ENCODE measurements around the gene UBE3B. TPM values are rescaled to one million over a fixed set of nuclear protein-coding genes. Genes with fewer than 3 reads are reported as not detected.

UBE3B gene
- total and polyA plus RNA-seq, 2 donors (not counting 1 experiment from before 2014, with no cell fraction given), result 27.2 to 52.1 TPM

- intact Hi-C loops (cut with micrococcal nuclease), result no loop called here
- H3K4me3 ChIP-seq (ENCODE audit: control extremely low read depth in 1 of 5, extremely low read depth in 1 of 5, insufficient read depth in 1 of 5, low read depth in 2 of 5, low read length in 4 of 5), result no peak overlapping the region
- H3K27ac Mint-ChIP-seq, result no peak overlapping the region
- WGBS (ENCODE audit: insufficient coverage), result 91% methylated on average over 4 of the region's 4 CpGs
- DNase-seq (no peak), ATAC-seq (ENCODE audit: low read depth) (no peak)
- no peak overlapping the region for H3K4me2 ChIP-seq (replicated peaks; ENCODE audit: low read depth, low read length, poor library complexity, severe bottlenecking)
- H3K27me3 Mint-ChIP-seq, result peaks cover 9% of the 10 kb centered on the region
- H3K4me1 Mint-ChIP-seq, result no peaks in the 10 kb centered on the region
- peaks cover 0 to 14% (median 0%) of the 10 kb centered on the region in 4 experiments for H3K27me3 ChIP-seq (replicated peaks in 1 of 4; ENCODE audit: control extremely low read depth in 1 of 4, control insufficient read depth in 3 of 4, insufficient read depth in 4 of 4, low read length in 3 of 4)
- no peak overlapping the region for H3K9ac ChIP-seq (ENCODE audit: low read length)
- no peaks in the 10 kb centered on the region for H3K4me1 ChIP-seq (ENCODE audit: control insufficient read depth in 2 of 2, insufficient read depth in 2 of 2, low read length in 2 of 2)
- H3K9me3 Mint-ChIP-seq (ENCODE audit: insufficient read depth), result no peaks in the 10 kb centered on the region
- H2AFZ ChIP-seq (ENCODE audit: insufficient read depth, low read depth, low read length, poor library complexity, severe bottlenecking), result no peak overlapping the region
- no peaks in the 10 kb centered on the region for H3K36me3 ChIP-seq (replicated peaks in 1 of 2; ENCODE audit: control extremely low read depth in 1 of 2, control insufficient read depth in 1 of 2, extremely low read depth in 1 of 2, insufficient read depth in 2 of 2, low read length in 1 of 2)
- CTCF ChIA-PET, result interaction anchor here (0.6 kb wide), 1 partner anchor 111 kb away, joined by 4 read pairs; no protein-coding TSS in a partner anchor
- no peaks in the 10 kb centered on the region for H3K79me2 ChIP-seq (ENCODE audit: control insufficient read depth, insufficient read depth, low read length)
- no peaks in the 10 kb centered on the region for H4K20me1 ChIP-seq (ENCODE audit: control insufficient read depth, insufficient read depth, low read length, poor library complexity, severe bottlenecking)
- TF ChIP-seq EZH2 (IDR thresholded peaks at IDR 0.05; ENCODE audit: borderline replicate concordance, insufficient read depth, low read depth, low read length, poor library complexity, severe bottlenecking) (no peak), CTCF (IDR thresholded peaks at IDR 0.05) (no peak)
- no peak overlapping the region for H3K27ac ChIP-seq (ENCODE audit: low read length in 2 of 2)
- no peak overlapping the region for H3K4me3 Mint-ChIP-seq
- H3K9me3 ChIP-seq (ENCODE audit: control extremely low read depth in 1 of 3, control insufficient read depth in 2 of 3, insufficient read depth in 1 of 3, low read length in 2 of 3), result no peaks in the 10 kb centered on the region
- POLR2A ChIA-PET, result no interaction called here
Observed at GRCh38 chr12:109548258-109548657, 70.8 kb downstream of the UBE3B start.

- Histone ChIP-seq H3K9me3 (ENCODE audit: control extremely low read depth in 1 of 3, control insufficient read depth in 2 of 3, insufficient read depth in 1 of 3, low read length in 2 of 3) (no peaks in the 10 kb centered on the region), H3K27ac (ENCODE audit: low read length in 2 of 2) (no peak overlapping the region), H2AFZ (ENCODE audit: insufficient read depth, low read depth, low read length, poor library complexity, severe bottlenecking) (no peak overlapping the region), H4K20me1 (ENCODE audit: control insufficient read depth, insufficient read depth, low read length, poor library complexity, severe bottlenecking) (no peaks in the 10 kb centered on the region), H3K4me1 (ENCODE audit: control insufficient read depth in 2 of 2, insufficient read depth in 2 of 2, low read length in 2 of 2) (no peaks in the 10 kb centered on the region), H3K36me3 (replicated peaks in 1 of 2; ENCODE audit: control extremely low read depth in 1 of 2, control insufficient read depth in 1 of 2, extremely low read depth in 1 of 2, insufficient read depth in 2 of 2, low read length in 1 of 2) (no peaks in the 10 kb centered on the region), H3K79me2 (ENCODE audit: control insufficient read depth, insufficient read depth, low read length) (no peaks in the 10 kb centered on the region), H3K9ac (ENCODE audit: low read length) (no peak overlapping the region), H3K4me2 (replicated peaks; ENCODE audit: low read depth, low read length, poor library complexity, severe bottlenecking) (no peak overlapping the region), H3K27me3 (replicated peaks in 1 of 4; ENCODE audit: control extremely low read depth in 1 of 4, control insufficient read depth in 3 of 4, insufficient read depth in 4 of 4, low read length in 3 of 4) (peaks cover 0 to 14% (median 0%) of the 10 kb centered on the region in 4 experiments), H3K4me3 (ENCODE audit: control extremely low read depth in 1 of 5, extremely low read depth in 1 of 5, insufficient read depth in 1 of 5, low read depth in 2 of 5, low read length in 4 of 5) (no peak overlapping the region)
- H3K9me3 Mint-ChIP-seq (ENCODE audit: insufficient read depth), result no peaks in the 10 kb centered on the region
- ChIA-PET CTCF (interaction anchor here (0.6 to 0.8 kb wide), 2 partner anchors 89 to 667 kb away, joined by 3 to 4 read pairs; no protein-coding TSS in a partner anchor), POLR2A (no interaction called here)
- TF ChIP-seq CTCF (IDR thresholded peaks at IDR 0.05) (no peak), EZH2 (IDR thresholded peaks at IDR 0.05; ENCODE audit: borderline replicate concordance, insufficient read depth, low read depth, low read length, poor library complexity, severe bottlenecking) (no peak)
- DNase-seq (no peak), ATAC-seq (ENCODE audit: low read depth) (no peak)
- H3K27ac Mint-ChIP-seq, result no peak overlapping the region
- peaks cover 9% of the 10 kb centered on the region for H3K27me3 Mint-ChIP-seq
- no peak overlapping the region for H3K4me3 Mint-ChIP-seq
- WGBS (ENCODE audit: insufficient coverage), result 73% methylated on average over 10 of the region's 15 CpGs
- intact Hi-C loops (cut with micrococcal nuclease), result no loop called here
- no peaks in the 10 kb centered on the region for H3K4me1 Mint-ChIP-seq
Observed at GRCh38 chr12:109549613-109550270, 72.3 kb downstream of the UBE3B start.

All from B cell (primary cell).